ENCODE data around the gene CRYBA1. TPM values are rescaled to one million over a fixed set of nuclear protein-coding genes. Genes with fewer than 3 reads are reported as not detected.

Gene CRYBA1
- total RNA-seq, 4 donors from 2014 or later, result not detected

- intact Hi-C loops (cut with DNase I; ENCODE audit: low total_unique reads) (no loop called here), in situ Hi-C loops (cut with MboI; ENCODE audit: low pct_ligation_motif_present in 1 of 4, low pct_unique_long_range_greater_than_20kb in 1 of 4, low sequenced_read_pairs in 3 of 4) (loop anchor here in 2 of 4 donors (10.0 to 25.0 kb wide), 2 partner anchors 142 to 155 kb away; no protein-coding TSS in a partner anchor)
- peaks cover 24 to 64% (median 31%) of the 10 kb centered on the region in 4 donors for H3K4me1 ChIP-seq
- TF ChIP-seq POLR2A (IDR thresholded peaks at IDR 0.05) (no peak), CTCF (IDR thresholded peaks at IDR 0.05) (no peak), EP300 (IDR thresholded peaks at IDR 0.05; ENCODE audit: low read depth) (no peak), POLR2AphosphoS5 (IDR thresholded peaks at IDR 0.05) (no peak)
- no peak overlapping the region for H3K4me3 ChIP-seq
- H3K36me3 ChIP-seq, result peaks cover 0 to 43% (median 6%) of the 10 kb centered on the region in 4 donors
- WGBS, 2 donors (ENCODE audit: low coverage in 1 of 2), result 92% methylated on average over 2 to 5 of the region's 5 CpGs
- DNase-seq, result no peak
- no peaks in the 10 kb centered on the region for H3K9me3 ChIP-seq
- no peaks in the 10 kb centered on the region for H3K27me3 ChIP-seq
- no peak overlapping the region for H3K27ac ChIP-seq
Observed at GRCh38 chr17:29279397-29280070, 32.9 kb downstream of the CRYBA1 start.

- in situ Hi-C loops (cut with MboI; ENCODE audit: low pct_ligation_motif_present in 1 of 4, low pct_unique_long_range_greater_than_20kb in 1 of 4, low sequenced_read_pairs in 3 of 4), result loop anchor here in 2 of 4 donors (10.0 to 25.0 kb wide), 2 partner anchors 146 to 159 kb away; no protein-coding TSS in a partner anchor
Observed at GRCh38 chr17:29283496-29283895, 36.8 kb downstream of the CRYBA1 start.

GRCh38 chr17:29283961-29284360 lies 37.3 kb downstream of the CRYBA1 start:
- H3K27me3 ChIP-seq, result no peaks in the 10 kb centered on the region
- no peak overlapping the region for H3K4me3 ChIP-seq
- WGBS, 2 donors (ENCODE audit: low coverage in 1 of 2), result 52 to 60% methylated on average over 2 of the region's 2 CpGs
- intact Hi-C loops (cut with DNase I; ENCODE audit: low total_unique reads) (no loop called here), in situ Hi-C loops (cut with MboI; ENCODE audit: low pct_ligation_motif_present in 1 of 4, low pct_unique_long_range_greater_than_20kb in 1 of 4, low sequenced_read_pairs in 3 of 4) (loop anchor here in 2 of 4 donors (10.0 to 25.0 kb wide), 2 partner anchors 147 to 159 kb away; no protein-coding TSS in a partner anchor)
- H3K36me3 ChIP-seq, result peaks cover 0 to 45% (median 19%) of the 10 kb centered on the region in 4 donors
- TF ChIP-seq POLR2AphosphoS5 (IDR thresholded peaks at IDR 0.05), result no peak
- TF ChIP-seq EP300 (IDR thresholded peaks at IDR 0.05; ENCODE audit: low read depth), result no peak
- no peak for TF ChIP-seq POLR2A (IDR thresholded peaks at IDR 0.05)
- DNase-seq, result no peak
- no peaks in the 10 kb centered on the region for H3K9me3 ChIP-seq
- H3K4me1 ChIP-seq, result peaks cover 6 to 52% (median 17%) of the 10 kb centered on the region in 4 donors
- H3K27ac ChIP-seq, result no peak overlapping the region

More at GRCh38 chr17:29283496-29283895, 36.8 kb downstream of the CRYBA1 start:
- no peak for TF ChIP-seq POLR2AphosphoS5 (IDR thresholded peaks at IDR 0.05)
- TF ChIP-seq EP300 (IDR thresholded peaks at IDR 0.05; ENCODE audit: low read depth), result no peak
- no peak for TF ChIP-seq CTCF (IDR thresholded peaks at IDR 0.05)
- no peak for TF ChIP-seq POLR2A (IDR thresholded peaks at IDR 0.05)
- H3K4me3 ChIP-seq, result no peak overlapping the region
- no peak for DNase-seq
- peaks cover 0 to 49% (median 19%) of the 10 kb centered on the region in 4 donors for H3K36me3 ChIP-seq
- H3K27ac ChIP-seq, result no peak overlapping the region
- H3K27me3 ChIP-seq, result no peaks in the 10 kb centered on the region
- H3K4me1 ChIP-seq, result peaks cover 6 to 52% (median 17%) of the 10 kb centered on the region in 4 donors
- 25 to 60% methylated on average over 1 to 5 of the region's 5 CpGs for WGBS, 2 donors (ENCODE audit: low coverage in 1 of 2)
- intact Hi-C loops (cut with DNase I; ENCODE audit: low total_unique reads), result no loop called here
- H3K9me3 ChIP-seq, result no peaks in the 10 kb centered on the region

- no peak overlapping the region for H3K4me3 ChIP-seq
- intact Hi-C loops (cut with DNase I; ENCODE audit: low total_unique reads), result loop anchor here (5.0 kb wide), 1 partner anchor 143 kb away; no protein-coding TSS in a partner anchor
- WGBS, 2 donors (ENCODE audit: low coverage in 1 of 2), result 81 to 84% methylated on average over 4 to 9 of the region's 9 CpGs
- no peaks in the 10 kb centered on the region for H3K9me3 ChIP-seq
- in situ Hi-C loops (cut with MboI; ENCODE audit: low pct_ligation_motif_present in 1 of 4, low pct_unique_long_range_greater_than_20kb in 1 of 4, low sequenced_read_pairs in 3 of 4), result loop anchor here in 2 of 4 donors (10.0 to 25.0 kb wide), 2 partner anchors 153 to 165 kb away; no protein-coding TSS in a partner anchor
- H3K27ac ChIP-seq, result no peak overlapping the region
- no peak for TF ChIP-seq EP300 (IDR thresholded peaks at IDR 0.05; ENCODE audit: low read depth)
- H3K27me3 ChIP-seq, result no peaks in the 10 kb centered on the region
- peaks cover 17 to 62% (median 36%) of the 10 kb centered on the region in 4 donors for H3K4me1 ChIP-seq
- peaks cover 0 to 26% (median 12%) of the 10 kb centered on the region in 4 donors for H3K36me3 ChIP-seq
- DNase-seq, result no peak
Observed at GRCh38 chr17:29289852-29290251, 43.2 kb downstream of the CRYBA1 start.

- in situ Hi-C loops (cut with MboI; ENCODE audit: low pct_ligation_motif_present in 1 of 4, low pct_unique_long_range_greater_than_20kb in 1 of 4, low sequenced_read_pairs in 3 of 4), result loop anchor here in 1 of 4 donors (25.0 kb wide), 1 partner anchor 154 kb away; no protein-coding TSS in a partner anchor
- Histone ChIP-seq H3K9me3 (no peaks in the 10 kb centered on the region), H3K36me3 (peaks cover 0 to 23% (median 9%) of the 10 kb centered on the region in 4 donors), H3K4me1 (peaks cover 17 to 55% (median 36%) of the 10 kb centered on the region in 4 donors), H3K4me3 (peak overlapping the region in 3 of 4 donors; percentile 74 to 97 (median 95)), H3K27me3 (no peaks in the 10 kb centered on the region), H3K27ac (peak overlapping the region; percentile 98 to 100 (median 99))
- no peak for DNase-seq
- intact Hi-C loops (cut with DNase I; ENCODE audit: low total_unique reads), result loop anchor here (5.0 kb wide), 1 partner anchor 144 kb away; no protein-coding TSS in a partner anchor
- 7 to 12% methylated on average over 4 to 5 of the region's 5 CpGs for WGBS, 2 donors (ENCODE audit: low coverage in 1 of 2)
- peak; percentile 63 to 76 (median 69) for TF ChIP-seq CTCF (IDR thresholded peaks at IDR 0.05)
- TF ChIP-seq EP300 (IDR thresholded peaks at IDR 0.05; ENCODE audit: low read depth), result no peak
- no peak for TF ChIP-seq POLR2A (IDR thresholded peaks at IDR 0.05)
Observed at GRCh38 chr17:29291163-29291752, 44.6 kb downstream of the CRYBA1 start.
